Vagina (tissue), 2 donors: ENCODE data around the gene DYNC2I2.

Source experiments
- POLR2A ChIP-seq, 2 donors: fragments of 450-650 bp; IDR thresholded peaks; one replicate each; pipeline ENCODE4 v1.6.1; 2017; ENCODE audit warnings: antibody characterized with exemption in 2 of 2, mild to moderate bottlenecking in 2 of 2, moderate library complexity in 2 of 2
- POLR2AphosphoS5 ChIP-seq, 2 donors: sonication (generic); formaldehyde crosslinking; IDR thresholded peaks; one replicate each; pipeline ENCODE4 v1.9.0; 2017; ENCODE audit warnings: antibody characterized with exemption in 2 of 2, mild to moderate bottlenecking in 2 of 2, low read depth in 1 of 2; ENCODE audit not compliant: insufficient read depth in 1 of 2
- TF ChIP-seq, protein P1 (sequence below), 3 experiments: fragments of 450-650 bp in 2 of 3; fragments of 200-600 bp in 1 of 3; sonication (generic) in 1 of 3; IDR thresholded peaks; one replicate each; pipeline ENCODE4 v1.5.1; 2017 to 2019; ENCODE audit warnings: antibody characterized with exemption in 3 of 3, mild to moderate bottlenecking in 2 of 3, moderate library complexity in 2 of 3

DNA sequence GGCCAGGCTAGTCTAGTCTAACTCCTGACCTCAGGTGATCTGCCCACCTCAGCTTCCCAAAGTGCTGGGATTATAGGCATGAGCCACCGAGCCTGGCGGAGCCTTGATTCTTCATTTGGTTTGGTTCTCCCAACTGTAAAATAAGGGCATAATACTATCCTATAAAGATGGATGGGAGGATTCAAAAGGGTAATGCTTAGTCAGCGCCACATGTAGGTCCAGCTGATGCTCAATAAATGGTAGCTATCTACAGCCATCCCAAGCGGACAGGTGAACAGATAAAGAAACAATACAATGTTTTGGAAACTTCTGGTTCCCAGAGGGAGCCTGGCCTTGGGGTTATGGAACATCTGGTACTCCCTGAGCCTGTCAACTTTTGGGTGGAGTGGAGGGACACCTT lies 18.7 kb upstream of the DYNC2I2 start:
- TF ChIP-seq, protein P1, sequence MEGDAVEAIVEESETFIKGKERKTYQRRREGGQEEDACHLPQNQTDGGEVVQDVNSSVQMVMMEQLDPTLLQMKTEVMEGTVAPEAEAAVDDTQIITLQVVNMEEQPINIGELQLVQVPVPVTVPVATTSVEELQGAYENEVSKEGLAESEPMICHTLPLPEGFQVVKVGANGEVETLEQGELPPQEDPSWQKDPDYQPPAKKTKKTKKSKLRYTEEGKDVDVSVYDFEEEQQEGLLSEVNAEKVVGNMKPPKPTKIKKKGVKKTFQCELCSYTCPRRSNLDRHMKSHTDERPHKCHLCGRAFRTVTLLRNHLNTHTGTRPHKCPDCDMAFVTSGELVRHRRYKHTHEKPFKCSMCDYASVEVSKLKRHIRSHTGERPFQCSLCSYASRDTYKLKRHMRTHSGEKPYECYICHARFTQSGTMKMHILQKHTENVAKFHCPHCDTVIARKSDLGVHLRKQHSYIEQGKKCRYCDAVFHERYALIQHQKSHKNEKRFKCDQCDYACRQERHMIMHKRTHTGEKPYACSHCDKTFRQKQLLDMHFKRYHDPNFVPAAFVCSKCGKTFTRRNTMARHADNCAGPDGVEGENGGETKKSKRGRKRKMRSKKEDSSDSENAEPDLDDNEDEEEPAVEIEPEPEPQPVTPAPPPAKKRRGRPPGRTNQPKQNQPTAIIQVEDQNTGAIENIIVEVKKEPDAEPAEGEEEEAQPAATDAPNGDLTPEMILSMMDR (IDR thresholded peaks at IDR 0.05) = no peak
- no peak for TF ChIP-seq POLR2A (IDR thresholded peaks at IDR 0.05)
- TF ChIP-seq POLR2AphosphoS5 (IDR thresholded peaks at IDR 0.05; ENCODE audit: insufficient read depth in 1 of 2, low read depth in 1 of 2) = no peak
